ENCODE results near the gene TUBGCP2. TPM values are rescaled to one million over a fixed set of nuclear protein-coding genes. Genes with fewer than 3 reads are reported as not detected.

The TUBGCP2 gene
- total and polyA plus RNA-seq, 9 of the 15 experiments (the other 6 are each of a cell fraction or from before 2014, with no cell fraction given), result 4.3 to 56.6 (median 28.4) TPM

- peak; percentile 86 for TF ChIP-seq MGA (IDR thresholded peaks at IDR 0.05)
- no peak for TF ChIP-seq TCF7L2 (IDR thresholded peaks at IDR 0.05; ENCODE audit: low read depth, low read length)
- TF ChIP-seq KDM1A (IDR thresholded peaks at IDR 0.05), result no peak
- peak; percentile 20 to 26; a peak in 3 of 4 replicates for TF ChIP-seq NRF1 (conservative IDR thresholded peaks at IDR 0.05 in 1 of 2, IDR thresholded peaks at IDR 0.05 in 1 of 2)
- TF ChIP-seq ZBTB49 (CRISPR knock-in tag; IDR thresholded peaks at IDR 0.05; ENCODE audit: borderline replicate concordance), result no peak
- no peak for TF ChIP-seq GTF2F1 (IDR thresholded peaks at IDR 0.05; ENCODE audit: low read depth, low read length)
- no peak for TF ChIP-seq EZH2 (IDR thresholded peaks at IDR 0.05; ENCODE audit: borderline replicate concordance, low read depth, low read length)
- no peak for TF ChIP-seq ATF2 (CRISPR knock-in tag; IDR thresholded peaks at IDR 0.05)
- TF ChIP-seq XRCC5 (IDR thresholded peaks at IDR 0.05; ENCODE audit: low read depth, low read length), result no peak
Observed at GRCh38 chr10:133278577-133279265, 30.0 kb downstream of the TUBGCP2 start (continued).
